ENCODE data around the gene CLSTN2.
A peak's percentile ranks its signal among the peaks of the same experiment; 100 is the strongest.

The CLSTN2 gene

DNA sequence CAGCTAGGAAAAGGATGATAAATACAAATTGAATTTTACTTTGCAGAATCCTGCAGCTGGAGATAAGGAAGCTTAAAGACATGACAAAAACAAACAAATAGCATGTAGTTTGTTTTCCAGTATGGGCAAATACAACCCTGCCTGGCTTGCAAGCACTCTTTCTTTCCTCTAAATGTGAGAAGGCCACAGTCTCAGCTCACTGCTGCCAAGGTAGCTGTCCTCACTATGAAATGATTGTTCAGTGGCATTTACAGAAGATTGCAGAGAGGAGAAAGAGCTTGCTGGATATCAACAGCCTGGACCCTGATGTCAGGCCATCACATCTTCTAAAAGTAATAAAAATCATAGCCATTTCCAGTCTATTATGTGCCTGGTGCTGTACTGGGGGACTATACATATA, 262.0 kb downstream of the CLSTN2 start:
- DNase-seq = no peak

DNA sequence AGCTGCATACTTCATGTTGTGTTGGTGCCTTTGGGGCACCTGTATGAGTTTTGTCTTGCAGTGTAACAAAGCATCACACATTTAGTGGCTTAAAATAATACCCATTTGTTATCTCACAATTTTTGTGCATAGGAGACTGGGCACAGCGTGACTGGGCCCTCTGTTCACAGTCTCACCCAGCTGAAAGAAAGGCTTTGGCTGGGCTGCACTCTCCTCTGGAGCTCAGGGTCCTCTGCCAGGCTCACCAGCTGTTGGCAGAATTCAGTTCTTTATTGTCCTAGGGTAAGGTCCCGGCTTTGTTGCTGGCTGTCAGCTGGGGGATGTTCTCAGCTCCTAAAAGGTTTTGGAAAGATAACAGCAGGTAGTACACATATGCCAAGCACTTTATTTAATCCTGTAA, 263.3 kb downstream of the CLSTN2 start:
- peak; percentile 66 for DNase-seq

- no peak for DNase-seq
These were observed 264.0 kb downstream of the CLSTN2 start for GRCh38 chr3:140199008-140199407.

- DNase-seq = peak; percentile 85
These were observed 264.8 kb downstream of the CLSTN2 start for GRCh38 chr3:140199743-140200142.

DNA sequence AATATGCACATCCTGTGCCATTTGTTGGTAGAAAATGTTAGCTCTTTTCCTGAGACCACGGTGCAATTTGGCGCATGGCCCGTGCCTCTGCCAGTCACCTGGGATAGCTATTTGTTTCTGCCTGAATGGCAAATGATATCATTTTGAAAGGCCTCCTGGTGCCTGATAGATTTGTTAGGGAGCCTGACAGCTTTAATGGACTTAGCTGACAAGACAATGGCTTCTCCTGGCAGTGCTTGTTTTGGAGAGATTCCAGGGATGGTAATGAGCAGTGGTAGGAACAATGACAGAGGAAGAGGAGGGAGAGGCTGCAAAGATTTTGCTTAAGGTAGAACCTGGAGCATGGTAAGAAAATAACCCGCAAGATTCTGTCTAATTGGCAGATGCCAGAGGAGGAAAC, 268.5 kb downstream of the CLSTN2 start:
- DNase-seq = peak; percentile 99

- DNase-seq = peak; percentile 23
These were observed 269.4 kb downstream of the CLSTN2 start for GRCh38 chr3:140204271-140204984.

GRCh38 chr3:140205598-140205997, 270.6 kb downstream of the CLSTN2 start:
- DNase-seq = peak; percentile 92

DNA sequence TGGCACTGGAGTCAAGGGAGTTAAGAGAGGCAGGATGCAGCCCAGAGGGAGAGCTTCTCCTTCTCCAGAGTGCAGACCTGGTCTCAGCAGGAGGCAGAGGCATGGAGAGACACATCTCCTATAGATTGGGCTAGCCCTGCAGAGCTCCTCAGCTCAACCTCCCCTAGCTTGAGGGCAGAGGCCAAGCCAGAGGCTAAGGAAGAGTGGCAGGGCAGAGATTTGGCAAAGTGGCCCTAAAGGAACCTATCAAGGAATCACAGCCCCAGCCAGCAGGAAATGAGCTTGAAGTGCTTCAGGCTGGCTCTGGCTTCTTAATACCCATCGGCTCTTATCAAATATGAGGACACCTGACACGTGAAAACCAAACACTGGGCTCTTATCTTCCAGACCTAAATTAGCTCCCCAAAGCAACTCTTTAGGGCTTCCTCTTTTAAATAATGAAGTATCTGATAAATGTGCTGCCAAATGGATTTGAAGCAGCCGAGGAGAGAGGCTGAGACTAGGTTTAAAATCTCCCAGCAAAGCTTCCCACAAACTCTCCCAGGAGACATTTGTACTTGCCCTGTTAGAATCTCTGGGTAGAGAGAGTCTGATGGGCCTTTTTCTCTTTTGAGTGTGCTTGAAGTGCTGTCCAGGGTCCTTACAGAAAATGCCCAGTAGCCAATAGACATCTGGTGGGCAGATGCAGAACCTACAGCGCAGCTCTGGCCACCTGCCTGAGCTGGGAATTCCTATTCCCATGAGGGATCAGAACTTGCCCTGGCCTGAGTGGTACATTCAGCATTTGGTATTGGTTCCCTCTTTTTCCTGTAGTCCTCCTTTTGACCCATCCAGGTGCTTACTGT, 271.4 kb downstream of the CLSTN2 start:
- DNase-seq = peak; percentile 88

- DNase-seq = peak; percentile 71
These were observed 272.6 kb downstream of the CLSTN2 start for GRCh38 chr3:140207541-140207940.

DNA sequence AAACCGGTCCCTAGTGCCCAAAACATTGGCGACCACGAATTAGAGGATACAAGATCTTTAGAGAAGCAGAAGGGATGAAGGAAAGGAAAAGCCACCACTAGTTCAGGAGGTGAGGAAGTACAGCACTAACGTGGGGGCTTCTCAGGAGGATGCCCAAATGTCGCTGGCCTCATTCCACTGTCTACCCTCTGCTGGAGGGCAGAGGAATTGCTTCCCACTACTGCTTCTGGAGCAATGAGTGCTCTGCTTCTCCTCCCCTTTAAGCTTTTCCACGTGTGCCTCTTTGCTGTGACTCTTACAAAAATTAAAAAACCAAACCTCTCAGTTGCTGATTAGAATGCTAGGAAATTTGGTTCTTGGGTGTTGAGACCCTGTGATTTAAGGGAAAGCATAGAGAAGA, 281.3 kb downstream of the CLSTN2 start:
- peak; percentile 19 for DNase-seq

DNA sequence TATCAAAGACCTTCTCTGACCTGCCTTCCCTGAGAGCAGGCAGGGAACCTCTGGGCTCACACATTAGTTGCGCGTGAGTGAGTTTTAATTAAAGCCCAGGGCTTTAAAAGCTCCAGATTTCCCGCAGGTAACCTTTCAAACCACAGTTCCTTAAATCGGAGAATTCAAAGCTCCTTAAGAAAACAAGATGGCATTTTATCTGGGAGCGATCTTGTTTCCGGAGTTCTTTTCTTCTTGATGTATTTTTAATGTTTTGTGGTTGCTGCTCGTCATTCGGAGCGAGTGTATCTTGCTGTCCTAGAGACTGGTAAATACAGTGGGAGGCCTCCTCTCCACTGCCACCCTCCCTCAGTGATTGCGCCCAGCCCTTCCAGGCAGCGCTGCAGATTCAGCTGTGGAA, 284.3 kb downstream of the CLSTN2 start:
- no peak for DNase-seq

DNA sequence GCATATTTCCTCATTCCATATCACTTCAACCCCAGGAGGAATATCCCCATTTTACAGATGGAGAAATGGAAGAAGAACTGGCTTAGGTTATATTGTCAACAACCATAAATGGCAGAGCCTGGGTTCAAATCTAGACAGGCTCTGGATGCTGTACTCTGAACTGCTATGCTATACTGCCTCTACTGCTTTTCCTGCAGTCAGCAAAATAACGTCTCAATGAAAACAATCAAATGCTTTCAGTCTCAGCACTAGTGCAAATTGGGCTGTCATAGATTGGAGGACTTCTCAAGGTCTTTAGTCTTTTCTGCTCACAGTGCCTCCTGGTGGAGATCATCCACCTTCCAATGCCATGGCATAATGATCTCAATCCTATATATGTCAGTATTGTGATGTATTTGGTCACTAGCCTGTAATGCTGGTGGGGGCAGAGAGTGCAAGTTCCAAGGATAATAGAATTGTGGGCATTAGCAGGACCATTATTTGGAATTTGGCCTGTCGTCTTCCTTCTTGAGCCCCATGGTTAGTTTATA, 285.0 kb downstream of the CLSTN2 start:
- peak; percentile 78 for DNase-seq

- no peak for DNase-seq
These were observed 288.2 kb downstream of the CLSTN2 start for GRCh38 chr3:140223197-140223596.

- no peak for DNase-seq
These were observed 288.6 kb downstream of the CLSTN2 start for GRCh38 chr3:140223631-140224030.

GRCh38 chr3:140224307-140224706, 289.3 kb downstream of the CLSTN2 start:
- no peak for DNase-seq

- no peak for DNase-seq
These were observed 291.0 kb downstream of the CLSTN2 start for GRCh38 chr3:140225996-140226395.

DNA sequence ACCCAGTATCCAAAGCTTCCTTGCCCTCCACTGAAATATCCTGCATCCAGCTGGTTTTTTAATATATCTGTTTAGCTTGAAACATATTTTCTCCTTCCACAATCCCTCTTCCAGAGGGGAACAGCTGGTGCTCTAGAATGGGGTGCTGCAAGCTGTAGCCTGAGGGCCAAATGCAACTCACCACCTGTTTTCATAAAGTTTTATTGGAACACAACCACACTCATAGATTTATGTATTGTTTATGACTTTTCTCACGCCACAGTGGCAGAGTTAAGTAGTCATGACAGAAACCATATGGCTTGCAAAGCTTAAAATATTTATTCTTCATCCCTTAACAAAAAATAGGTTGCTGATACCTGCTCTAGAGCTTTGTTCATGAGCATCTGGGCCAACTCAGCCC, 298.7 kb downstream of the CLSTN2 start:
- DNase-seq = no peak

DNA sequence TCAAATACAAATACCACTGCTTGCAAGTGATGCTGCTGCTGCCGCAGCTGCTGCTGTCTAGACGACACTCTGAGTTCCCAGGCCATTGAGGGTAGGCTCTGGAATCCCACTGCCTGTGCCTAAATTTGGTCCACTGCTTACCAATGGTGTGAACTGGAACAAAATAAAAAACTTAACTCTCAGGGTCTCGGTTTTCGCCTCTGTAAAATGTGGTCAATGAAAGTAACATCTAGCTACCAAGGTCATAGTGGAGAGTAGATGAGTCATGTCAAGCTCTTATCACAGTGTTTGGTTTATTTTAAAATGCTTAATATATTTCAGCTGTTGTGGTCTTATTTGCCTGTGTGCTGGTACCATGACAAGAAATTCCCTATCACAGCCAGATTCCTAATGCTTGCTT, 299.3 kb downstream of the CLSTN2 start:
- no peak for DNase-seq

DNA sequence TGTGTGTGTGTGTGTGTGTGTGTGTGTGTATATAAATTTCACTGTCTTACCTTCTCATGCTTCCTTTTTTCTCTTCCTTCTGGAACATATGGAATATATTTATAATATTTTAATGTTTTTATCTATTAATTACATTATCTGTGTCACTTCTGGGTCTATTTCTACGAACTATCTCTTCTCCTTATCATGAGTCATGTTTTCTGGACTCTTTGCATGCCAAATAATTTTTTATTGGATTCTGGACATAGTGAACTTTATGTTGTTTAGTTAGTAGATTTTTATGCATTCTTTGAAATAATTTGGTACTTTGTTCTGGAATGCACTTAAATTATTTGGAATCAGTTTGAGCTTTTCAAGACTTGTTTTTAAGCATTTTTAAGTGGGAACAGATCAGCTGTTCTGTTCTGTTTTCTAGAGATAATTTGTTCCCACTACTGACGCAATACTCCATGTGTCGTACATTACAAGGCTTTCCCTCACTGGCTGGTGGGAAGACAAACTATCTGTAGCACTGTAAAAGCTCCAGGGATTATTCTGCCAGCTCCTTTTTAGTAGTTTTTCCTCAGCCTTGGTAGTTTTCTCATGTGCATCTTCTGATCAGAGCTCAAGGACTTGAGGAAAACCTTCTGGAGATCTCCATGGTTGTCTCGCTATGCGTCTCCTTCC, 302.0 kb downstream of the CLSTN2 start:
- no peak for DNase-seq

DNA sequence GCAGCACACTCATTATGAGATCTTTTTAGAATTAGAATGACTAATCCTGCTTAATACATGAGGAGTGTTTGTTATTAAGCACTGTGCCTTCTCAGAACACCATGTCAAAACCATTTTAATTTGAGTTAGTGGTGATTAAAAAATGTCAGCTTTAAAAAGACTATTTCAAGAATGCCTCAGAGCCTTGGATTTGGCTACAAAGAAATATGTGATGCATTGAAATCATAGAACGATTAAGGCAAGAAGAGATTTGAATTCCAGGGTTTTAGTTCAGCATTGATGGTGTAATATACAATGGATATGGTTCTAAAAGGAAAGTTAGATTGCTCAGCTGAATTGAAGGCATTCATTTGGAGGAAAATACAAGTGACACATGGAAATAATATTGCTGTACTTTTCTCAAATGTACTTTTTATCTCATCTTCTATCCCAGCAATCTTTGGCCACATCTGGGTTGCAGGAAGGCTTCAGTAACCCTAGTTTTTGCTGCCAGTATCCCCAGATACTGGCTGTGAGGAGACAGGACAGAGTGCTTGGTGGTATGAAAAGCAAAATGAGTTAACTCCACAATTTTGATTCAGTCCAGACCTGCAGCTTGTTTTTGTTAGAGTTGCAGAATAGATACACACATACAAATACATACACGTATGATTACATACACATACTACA, 303.8 kb downstream of the CLSTN2 start:
- no peak for DNase-seq

DNA sequence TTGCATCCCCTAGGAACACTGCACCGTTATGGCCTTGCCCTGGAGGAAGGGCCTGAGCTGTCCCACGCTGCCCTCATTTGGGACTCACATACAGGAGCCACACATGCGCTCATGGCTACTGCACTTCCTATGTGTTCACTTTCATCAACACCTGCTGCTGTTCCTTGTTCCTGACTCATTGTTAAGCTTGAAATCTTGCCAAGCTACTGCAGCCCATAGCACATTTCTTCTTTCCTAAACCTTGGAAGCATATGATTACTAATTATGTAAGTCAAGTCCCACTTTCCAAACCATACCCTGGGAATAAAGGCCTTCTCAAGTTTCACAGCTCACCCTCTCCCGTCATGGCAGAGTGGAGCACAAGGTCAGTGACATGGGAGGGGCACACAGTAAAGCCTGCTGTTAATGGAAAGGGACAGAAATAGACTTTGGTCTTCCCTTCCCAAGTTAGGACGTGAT, 307.9 kb downstream of the CLSTN2 start:
- peak; percentile 25 for DNase-seq

DNA sequence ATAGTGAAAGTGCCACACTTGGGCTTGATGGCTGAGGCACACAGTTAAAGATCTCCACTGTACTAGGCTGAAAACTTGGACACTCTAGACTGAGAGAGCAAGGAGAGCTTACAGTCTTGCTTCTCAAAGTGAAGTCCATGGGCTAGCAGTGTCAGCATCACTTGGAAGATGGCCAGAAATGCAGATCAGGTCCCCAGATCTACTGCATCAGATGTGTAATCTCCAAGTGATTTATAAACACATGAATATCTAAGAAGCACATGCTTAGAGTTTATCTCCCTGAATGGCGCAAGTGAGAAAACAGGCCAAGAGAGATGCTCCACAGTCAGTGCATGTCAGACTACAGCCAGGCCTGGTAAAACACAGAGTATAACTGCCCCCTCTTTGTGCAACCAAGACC, 308.6 kb downstream of the CLSTN2 start:
- DNase-seq = no peak

GRCh38 chr3:140244893-140245292, 309.9 kb downstream of the CLSTN2 start:
- no peak for DNase-seq

Data from NCI-H146 (cell line).